ENCODE measurements around the gene UTP25.

UTP25 gene

GRCh38 chr1:209825591-209826434 is 2.0 kb upstream of the UTP25 start:
- DNase-seq (ENCODE audit: low read depth) = no peak
- no peak overlapping the region for H3K4me3 ChIP-seq (ENCODE audit: low read length)
- no peak for TF ChIP-seq CTCF (conservative IDR thresholded peaks at IDR 0.05; ENCODE audit: low read depth, low read length)

- no peak for DNase-seq (ENCODE audit: low read depth)
- H3K4me3 ChIP-seq (ENCODE audit: low read length) = no peak overlapping the region
Measured at GRCh38 chr1:209829716-209830115, 1.9 kb downstream of the UTP25 start.

GRCh38 chr1:209830722-209831121 is 3.0 kb downstream of the UTP25 start:
- no peak for DNase-seq (ENCODE audit: low read depth)
- no peak overlapping the region for H3K4me3 ChIP-seq (ENCODE audit: low read length)
- no peak for TF ChIP-seq CTCF (conservative IDR thresholded peaks at IDR 0.05; ENCODE audit: low read depth, low read length)

More at GRCh38 chr1:209829716-209830115, 1.9 kb downstream of the UTP25 start:
- TF ChIP-seq CTCF (conservative IDR thresholded peaks at IDR 0.05; ENCODE audit: low read depth, low read length) = no peak

GRCh38 chr1:209831615-209832014 is 3.8 kb downstream of the UTP25 start:
- no peak overlapping the region for H3K4me3 ChIP-seq (ENCODE audit: low read length)
- DNase-seq (ENCODE audit: low read depth) = no peak
- TF ChIP-seq CTCF (conservative IDR thresholded peaks at IDR 0.05; ENCODE audit: low read depth, low read length) = no peak

- no peak overlapping the region for H3K4me3 ChIP-seq (ENCODE audit: low read length)
- TF ChIP-seq CTCF (conservative IDR thresholded peaks at IDR 0.05; ENCODE audit: low read depth, low read length) = no peak
- no peak for DNase-seq (ENCODE audit: low read depth)
Measured at GRCh38 chr1:209835782-209836298, 8.1 kb downstream of the UTP25 start.

GRCh38 chr1:209837671-209838070 is 9.9 kb downstream of the UTP25 start:
- no peak overlapping the region for H3K4me3 ChIP-seq (ENCODE audit: low read length)
- no peak for DNase-seq (ENCODE audit: low read depth)
- TF ChIP-seq CTCF (conservative IDR thresholded peaks at IDR 0.05; ENCODE audit: low read depth, low read length) = no peak

- H3K4me3 ChIP-seq (ENCODE audit: low read length) = no peak overlapping the region
- no peak for TF ChIP-seq CTCF (conservative IDR thresholded peaks at IDR 0.05; ENCODE audit: low read depth, low read length)
- no peak for DNase-seq (ENCODE audit: low read depth)
Measured at GRCh38 chr1:209838537-209838936, 10.8 kb downstream of the UTP25 start.

Data from retinal pigment epithelial cell (primary cell).